ENCODE measurements around the gene CAND2. TPM values are rescaled to one million over a fixed set of nuclear protein-coding genes. Genes with fewer than 3 reads are reported as not detected.

The CAND2 gene
- total and polyA plus RNA-seq, 9 of the 15 experiments (the other 6 are each of a cell fraction or from before 2014, with no cell fraction given), result 0.91 to 14.9 (median 4.3) TPM

DNA sequence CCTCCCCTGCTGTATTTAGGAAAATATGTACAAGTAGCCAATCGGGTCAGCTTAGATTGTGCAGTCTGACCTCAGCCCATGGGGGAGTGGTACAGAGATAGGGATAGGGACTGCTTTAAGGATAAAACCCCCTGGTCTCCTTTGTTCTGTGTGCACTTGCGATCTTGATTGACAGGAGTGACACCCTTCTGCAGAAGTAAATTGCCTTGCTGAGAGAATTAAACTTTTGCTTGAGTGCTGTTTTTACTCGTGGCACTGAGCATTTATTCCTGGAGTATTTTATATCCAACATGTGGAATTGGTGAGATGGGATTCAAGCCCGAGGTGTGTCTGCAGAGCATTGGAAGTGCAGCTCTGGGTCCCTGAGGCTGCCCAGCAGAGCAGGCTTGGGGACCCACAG, 68.8 kb downstream of the CAND2 start:
- Histone ChIP-seq H3K27ac (ENCODE audit: extremely low read depth, low read depth, low read length) (no peak overlapping the region), H3K9me1 (ENCODE audit: control insufficient read depth, insufficient read depth, low read length) (no peaks in the 10 kb centered on the region), H3K36me3 (ENCODE audit: control insufficient read depth, insufficient read depth, low read length) (no peaks in the 10 kb centered on the region), H3K4me3 (no peak overlapping the region), H3K4me1 (replicated peaks in 1 of 2; ENCODE audit: control insufficient read depth in 2 of 2, insufficient read depth in 2 of 2, low read length in 2 of 2) (peaks cover 21% of the 10 kb centered on the region in 2 experiments), H3K4me2 (ENCODE audit: insufficient read depth, low read length) (no peak overlapping the region), H3K79me2 (ENCODE audit: control insufficient read depth, insufficient read depth, low read length) (no peaks in the 10 kb centered on the region), H3K9ac (ENCODE audit: insufficient read depth in 1 of 2, low read depth in 2 of 2, low read length in 2 of 2) (no peak overlapping the region), H2AFZ (ENCODE audit: low read depth, low read length) (no peak overlapping the region), H4K20me1 (replicated peaks; ENCODE audit: control insufficient read depth, insufficient read depth, low read length) (no peaks in the 10 kb centered on the region), H3K9me3 (replicated peaks; ENCODE audit: control insufficient read depth, insufficient read depth, low read depth, low read length) (peaks cover 10% of the 10 kb centered on the region), H3K27me3 (ENCODE audit: control insufficient read depth in 2 of 2, insufficient read depth in 2 of 2, low read length in 2 of 2) (no peaks in the 10 kb centered on the region)
- in situ Hi-C loops (cut with MboI), result no loop called here
- DNase-seq (ENCODE audit: extremely low read depth in 1 of 4, low spot score in 3 of 4) (no peak), ATAC-seq (no peak), FAIRE-seq (no peak)
- intact Hi-C loops (cut with micrococcal nuclease), result no loop called here
- BruUV-seq (replicated peaks), result no TSS peak
- 36% methylated on average over 4 of the region's 4 CpGs for WGBS (ENCODE audit: insufficient coverage, low coverage, missing lambda C conversion rate)
- POLR2A ChIA-PET, result interaction anchor here (0.7 kb wide), 1 partner anchor 11 kb away, joined by 3 read pairs; no protein-coding TSS in a partner anchor
- CTCF ChIA-PET (ENCODE audit: low intra/inter-chr PET ratio), result no interaction called here
- peak; percentile 97 for TF ChIP-seq CBX5 (IDR thresholded peaks at IDR 0.05; ENCODE audit: borderline replicate concordance, low read depth)
- TF ChIP-seq FOXA1 (IDR thresholded peaks at IDR 0.05; ENCODE audit: borderline replicate concordance), result no peak
- TF ChIP-seq CBX3 (IDR thresholded peaks at IDR 0.05; ENCODE audit: borderline replicate concordance in 1 of 2, low read length in 2 of 2), result peak in 1 of 2 experiments; percentile 100; a peak in 2 of 3 replicates
- TF ChIP-seq TRIM28 (IDR thresholded peaks at IDR 0.05), result peak; percentile 95
- peak; percentile 59; the same call in 1 of the 2 replicates for TF ChIP-seq ZEB2 (IDR thresholded peaks at IDR 0.05)
- TF ChIP-seq PHF21A (IDR thresholded peaks at IDR 0.05; ENCODE audit: borderline replicate concordance, low read depth), result no peak
- no peak for TF ChIP-seq ZNF717 (CRISPR knock-in tag; IDR thresholded peaks at IDR 0.05)
- TF ChIP-seq, protein P1, sequence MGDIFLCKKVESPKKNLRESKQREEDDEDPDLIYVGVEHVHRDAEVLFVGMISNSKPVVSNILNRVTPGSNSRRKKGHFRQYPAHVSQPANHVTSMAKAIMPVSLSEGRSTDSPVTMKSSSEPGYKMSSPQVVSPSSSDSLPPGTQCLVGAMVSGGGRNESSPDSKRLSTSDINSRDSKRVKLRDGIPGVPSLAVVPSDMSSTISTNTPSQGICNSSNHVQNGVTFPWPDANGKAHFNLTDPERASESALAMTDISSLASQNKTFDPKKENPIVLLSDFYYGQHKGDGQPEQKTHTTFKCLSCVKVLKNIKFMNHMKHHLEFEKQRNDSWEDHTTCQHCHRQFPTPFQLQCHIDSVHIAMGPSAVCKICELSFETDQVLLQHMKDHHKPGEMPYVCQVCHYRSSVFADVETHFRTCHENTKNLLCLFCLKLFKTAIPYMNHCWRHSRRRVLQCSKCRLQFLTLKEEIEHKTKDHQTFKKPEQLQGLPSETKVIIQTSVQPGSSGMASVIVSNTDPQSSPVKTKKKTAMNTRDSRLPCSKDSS (IDR thresholded peaks at IDR 0.05; ENCODE audit: low read depth, partially characterized antibody), result peak; percentile 99
- peak; percentile 93 for TF ChIP-seq ZNF561 (CRISPR knock-in tag; conservative IDR thresholded peaks at IDR 0.05)
- TF ChIP-seq, protein P2, sequence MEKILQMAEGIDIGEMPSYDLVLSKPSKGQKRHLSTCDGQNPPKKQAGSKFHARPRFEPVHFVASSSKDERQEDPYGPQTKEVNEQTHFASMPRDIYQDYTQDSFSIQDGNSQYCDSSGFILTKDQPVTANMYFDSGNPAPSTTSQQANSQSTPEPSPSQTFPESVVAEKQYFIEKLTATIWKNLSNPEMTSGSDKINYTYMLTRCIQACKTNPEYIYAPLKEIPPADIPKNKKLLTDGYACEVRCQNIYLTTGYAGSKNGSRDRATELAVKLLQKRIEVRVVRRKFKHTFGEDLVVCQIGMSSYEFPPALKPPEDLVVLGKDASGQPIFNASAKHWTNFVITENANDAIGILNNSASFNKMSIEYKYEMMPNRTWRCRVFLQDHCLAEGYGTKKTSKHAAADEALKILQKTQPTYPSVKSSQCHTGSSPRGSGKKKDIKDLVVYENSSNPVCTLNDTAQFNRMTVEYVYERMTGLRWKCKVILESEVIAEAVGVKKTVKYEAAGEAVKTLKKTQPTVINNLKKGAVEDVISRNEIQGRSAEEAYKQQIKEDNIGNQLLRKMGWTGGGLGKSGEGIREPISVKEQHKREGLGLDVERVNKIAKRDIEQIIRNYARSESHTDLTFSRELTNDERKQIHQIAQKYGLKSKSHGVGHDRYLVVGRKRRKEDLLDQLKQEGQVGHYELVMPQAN (IDR thresholded peaks at IDR 0.05; ENCODE audit: borderline replicate concordance), result no peak
- TF ChIP-seq KLF13 (tag; IDR thresholded peaks at IDR 0.05; ENCODE audit: borderline replicate concordance, low read depth), result no peak
- TF ChIP-seq, protein P3, sequence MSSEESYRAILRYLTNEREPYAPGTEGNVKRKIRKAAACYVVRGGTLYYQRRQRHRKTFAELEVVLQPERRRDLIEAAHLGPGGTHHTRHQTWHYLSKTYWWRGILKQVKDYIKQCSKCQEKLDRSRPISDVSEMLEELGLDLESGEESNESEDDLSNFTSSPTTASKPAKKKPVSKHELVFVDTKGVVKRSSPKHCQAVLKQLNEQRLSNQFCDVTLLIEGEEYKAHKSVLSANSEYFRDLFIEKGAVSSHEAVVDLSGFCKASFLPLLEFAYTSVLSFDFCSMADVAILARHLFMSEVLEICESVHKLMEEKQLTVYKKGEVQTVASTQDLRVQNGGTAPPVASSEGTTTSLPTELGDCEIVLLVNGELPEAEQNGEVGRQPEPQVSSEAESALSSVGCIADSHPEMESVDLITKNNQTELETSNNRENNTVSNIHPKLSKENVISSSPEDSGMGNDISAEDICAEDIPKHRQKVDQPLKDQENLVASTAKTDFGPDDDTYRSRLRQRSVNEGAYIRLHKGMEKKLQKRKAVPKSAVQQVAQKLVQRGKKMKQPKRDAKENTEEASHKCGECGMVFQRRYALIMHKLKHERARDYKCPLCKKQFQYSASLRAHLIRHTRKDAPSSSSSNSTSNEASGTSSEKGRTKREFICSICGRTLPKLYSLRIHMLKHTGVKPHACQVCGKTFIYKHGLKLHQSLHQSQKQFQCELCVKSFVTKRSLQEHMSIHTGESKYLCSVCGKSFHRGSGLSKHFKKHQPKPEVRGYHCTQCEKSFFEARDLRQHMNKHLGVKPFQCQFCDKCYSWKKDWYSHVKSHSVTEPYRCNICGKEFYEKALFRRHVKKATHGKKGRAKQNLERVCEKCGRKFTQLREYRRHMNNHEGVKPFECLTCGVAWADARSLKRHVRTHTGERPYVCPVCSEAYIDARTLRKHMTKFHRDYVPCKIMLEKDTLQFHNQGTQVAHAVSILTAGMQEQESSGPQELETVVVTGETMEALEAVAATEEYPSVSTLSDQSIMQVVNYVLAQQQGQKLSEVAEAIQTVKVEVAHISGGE (CRISPR knock-in tag; IDR thresholded peaks at IDR 0.05), result no peak
- TF ChIP-seq, protein P4, sequence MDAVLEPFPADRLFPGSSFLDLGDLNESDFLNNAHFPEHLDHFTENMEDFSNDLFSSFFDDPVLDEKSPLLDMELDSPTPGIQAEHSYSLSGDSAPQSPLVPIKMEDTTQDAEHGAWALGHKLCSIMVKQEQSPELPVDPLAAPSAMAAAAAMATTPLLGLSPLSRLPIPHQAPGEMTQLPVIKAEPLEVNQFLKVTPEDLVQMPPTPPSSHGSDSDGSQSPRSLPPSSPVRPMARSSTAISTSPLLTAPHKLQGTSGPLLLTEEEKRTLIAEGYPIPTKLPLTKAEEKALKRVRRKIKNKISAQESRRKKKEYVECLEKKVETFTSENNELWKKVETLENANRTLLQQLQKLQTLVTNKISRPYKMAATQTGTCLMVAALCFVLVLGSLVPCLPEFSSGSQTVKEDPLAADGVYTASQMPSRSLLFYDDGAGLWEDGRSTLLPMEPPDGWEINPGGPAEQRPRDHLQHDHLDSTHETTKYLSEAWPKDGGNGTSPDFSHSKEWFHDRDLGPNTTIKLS (IDR thresholded peaks at IDR 0.05; ENCODE audit: borderline replicate concordance, low read depth), result no peak
- no peak for TF ChIP-seq SLC30A9 (CRISPR knock-in tag; IDR thresholded peaks at IDR 0.05)
- no peak for TF ChIP-seq MECOM (CRISPR knock-in tag; IDR thresholded peaks at IDR 0.05)

Measured in K562 (cell line).